Fibroblast of lung (primary cell): ENCODE data around the gene C12orf42. TPM values are rescaled to one million over a fixed set of nuclear protein-coding genes. Genes with fewer than 3 reads are reported as not detected.

ENCODE experiments used
- DNase-seq, 2 donors: peaks; one replicate each; pipeline versions ENCODE4 v3.0.0 to v3.0.0-alpha.2; 2010; ENCODE audit warnings: low read depth in 2 of 2
- H2AFZ ChIP-seq: 2 replicates; pipeline ENCODE4 v1.5.1; 2012; ENCODE audit warnings: low read length, control low read depth, inconsistent platforms
- H3K27ac ChIP-seq: 2 replicates; pipeline ENCODE4 v1.5.1; 2011; ENCODE audit warnings: low read length, control low read depth; ENCODE audit not compliant: insufficient read depth
- H3K27me3 ChIP-seq: 2 replicates; pipeline ENCODE4 v1.5.1; 2011; ENCODE audit warnings: mild to moderate bottlenecking, low read length; ENCODE audit not compliant: control insufficient read depth, insufficient read depth
- H3K36me3 ChIP-seq: 2 replicates; pipeline ENCODE4 v1.5.1; 2011; ENCODE audit warnings: low read length; ENCODE audit not compliant: control insufficient read depth, insufficient read depth
- H3K4me1 ChIP-seq: 2 replicates; pipeline ENCODE4 v1.5.1; 2011; ENCODE audit warnings: low read length; ENCODE audit not compliant: control insufficient read depth, insufficient read depth; ENCODE audit errors: extremely low read depth
- H3K4me2 ChIP-seq: 2 replicates; pipeline ENCODE4 v1.5.1; 2011; ENCODE audit warnings: low read length, control low read depth; ENCODE audit not compliant: insufficient read depth; ENCODE audit errors: extremely low read depth
- H3K4me3 ChIP-seq, 4 experiments: fragments of 200-600 bp in 1 of 4; sonication (generic) in 1 of 4; replicated peaks in 1 of 4; 2 replicates each; pipeline ENCODE4 v1.5.1; 2011 to 2016; ENCODE audit warnings: low read length in 4 of 4, low read depth in 3 of 4, mild to moderate bottlenecking in 3 of 4, control low read depth in 2 of 4, inconsistent platforms in 1 of 4, mixed read lengths in 1 of 4; ENCODE audit not compliant: insufficient read depth in 1 of 4; ENCODE audit errors: control extremely low read depth in 1 of 4
- H3K79me2 ChIP-seq: 2 replicates; pipeline ENCODE4 v1.5.1; 2012; ENCODE audit warnings: mild to moderate bottlenecking, low read length, inconsistent platforms; ENCODE audit not compliant: control insufficient read depth, insufficient read depth
- H3K9ac ChIP-seq: 2 replicates; pipeline ENCODE4 v1.5.1; 2011; ENCODE audit warnings: mild to moderate bottlenecking, low read length, control low read depth; ENCODE audit not compliant: insufficient read depth
- H3K9me3 ChIP-seq: 2 replicates; pipeline ENCODE4 v1.5.1; 2012; ENCODE audit warnings: low read depth, low read length; ENCODE audit not compliant: control insufficient read depth, insufficient read depth
- H4K20me1 ChIP-seq: 2 replicates; pipeline ENCODE4 v1.5.1; 2011; ENCODE audit warnings: low read length; ENCODE audit not compliant: control insufficient read depth, insufficient read depth; ENCODE audit errors: extremely low read depth
- CTCF ChIP-seq, 2 donors: IDR thresholded peaks in 1 of 2; conservative IDR thresholded peaks in 1 of 2; 1 replicate in 1 of 2; 2 replicates in 1 of 2; pipeline ENCODE4 v1.5.1; 2011 to 2012; ENCODE audit warnings: low read length in 2 of 2, control low read depth in 1 of 2, inconsistent platforms in 1 of 2, low read depth in 1 of 2, mild to moderate bottlenecking in 1 of 2
- EZH2 ChIP-seq: IDR thresholded peaks from 2 replicates; pipeline ENCODE4 v1.5.1; 2012; ENCODE audit warnings: low read length, control low read depth, mild to moderate bottlenecking; ENCODE audit errors: missing control alignments
- polyA plus RNA-seq, 2 donors: library from polyadenylated mRNA; depleted of rRNA in 1 of 2; stranded (reverse) in 1 of 2; unstranded in 1 of 2; fragments of >200 nt; gene quantifications; 2 replicates each; pipeline ENCODE4 v1.2.1, GENCODE V29; 2011 to 2012; ENCODE audit warnings: missing spikeins in 1 of 2
- total RNA-seq: library from RNA; depleted of rRNA; stranded (reverse); fragments of >200 nt; gene quantifications from 2 replicates; pipeline ENCODE4 v1.2.1, GENCODE V29; 2014

The C12orf42 gene
- total and polyA plus RNA-seq, 2 donors (not counting 1 experiment from before 2014, with no cell fraction given) = not detected

GRCh38 chr12:103456006-103456405 lies 39.8 kb downstream of the C12orf42 start:
- Histone ChIP-seq H3K4me3 (no peak overlapping the region), H3K9me3 (no peaks in the 10 kb centered on the region), H3K9ac (no peak overlapping the region), H3K4me2 (no peak overlapping the region), H3K4me1 (no peaks in the 10 kb centered on the region), H2AFZ (no peak overlapping the region), H3K27ac (no peak overlapping the region), H4K20me1 (no peaks in the 10 kb centered on the region), H3K27me3 (no peaks in the 10 kb centered on the region), H3K79me2 (no peaks in the 10 kb centered on the region), H3K36me3 (no peaks in the 10 kb centered on the region)
- TF ChIP-seq EZH2 (no peak), CTCF (conservative IDR thresholded peaks at IDR 0.05 in 1 of 2, IDR thresholded peaks at IDR 0.05 in 1 of 2; ENCODE audit: low read depth in 1 of 2, low read length in 2 of 2) (no peak)
- no peak for DNase-seq

GRCh38 chr12:103455020-103455763 lies 40.6 kb downstream of the C12orf42 start:
- Histone ChIP-seq H3K27ac (no peak overlapping the region), H2AFZ (no peak overlapping the region), H3K9me3 (no peaks in the 10 kb centered on the region), H4K20me1 (no peaks in the 10 kb centered on the region), H3K27me3 (no peaks in the 10 kb centered on the region), H3K9ac (no peak overlapping the region), H3K4me3 (no peak overlapping the region), H3K4me2 (no peak overlapping the region), H3K79me2 (no peaks in the 10 kb centered on the region), H3K36me3 (no peaks in the 10 kb centered on the region), H3K4me1 (no peaks in the 10 kb centered on the region)
- no peak for DNase-seq
- TF ChIP-seq EZH2 (no peak), CTCF (conservative IDR thresholded peaks at IDR 0.05 in 1 of 2, IDR thresholded peaks at IDR 0.05 in 1 of 2; ENCODE audit: low read depth in 1 of 2, low read length in 2 of 2) (no peak)

- Histone ChIP-seq H3K27ac (no peak overlapping the region), H3K36me3 (no peaks in the 10 kb centered on the region), H3K4me1 (no peaks in the 10 kb centered on the region), H4K20me1 (no peaks in the 10 kb centered on the region), H3K4me2 (no peak overlapping the region), H3K4me3 (no peak overlapping the region), H2AFZ (no peak overlapping the region), H3K27me3 (no peaks in the 10 kb centered on the region), H3K9me3 (no peaks in the 10 kb centered on the region), H3K9ac (no peak overlapping the region), H3K79me2 (no peaks in the 10 kb centered on the region)
- no peak for DNase-seq
- TF ChIP-seq EZH2 = no peak
- TF ChIP-seq CTCF (conservative IDR thresholded peaks at IDR 0.05 in 1 of 2, IDR thresholded peaks at IDR 0.05 in 1 of 2; ENCODE audit: low read depth in 1 of 2, low read length in 2 of 2) = no peak
Observed at GRCh38 chr12:103444983-103445382, 50.8 kb downstream of the C12orf42 start.
